Measurements from ENCODE around the gene TNXB.
A peak's percentile ranks its signal among the peaks of the same experiment; 100 is the strongest.
"Not testable (repeated sequence)": the region's sequence is repeated elsewhere in the genome, so short reads cannot be mapped to it uniquely, and the experiment has no call there.

TNXB gene

GRCh38 chr6:32038878-32039277 lies 70.3 kb downstream of the TNXB start:
- H3K4me3 Mint-ChIP-seq; H3K36me3 Mint-ChIP-seq; H3K27me3 Mint-ChIP-seq; H3K9me3 Mint-ChIP-seq (ENCODE audit: low read depth); H3K27ac Mint-ChIP-seq; H3K4me1 Mint-ChIP-seq (ENCODE audit: low read depth): not testable (repeated sequence)

DNA sequence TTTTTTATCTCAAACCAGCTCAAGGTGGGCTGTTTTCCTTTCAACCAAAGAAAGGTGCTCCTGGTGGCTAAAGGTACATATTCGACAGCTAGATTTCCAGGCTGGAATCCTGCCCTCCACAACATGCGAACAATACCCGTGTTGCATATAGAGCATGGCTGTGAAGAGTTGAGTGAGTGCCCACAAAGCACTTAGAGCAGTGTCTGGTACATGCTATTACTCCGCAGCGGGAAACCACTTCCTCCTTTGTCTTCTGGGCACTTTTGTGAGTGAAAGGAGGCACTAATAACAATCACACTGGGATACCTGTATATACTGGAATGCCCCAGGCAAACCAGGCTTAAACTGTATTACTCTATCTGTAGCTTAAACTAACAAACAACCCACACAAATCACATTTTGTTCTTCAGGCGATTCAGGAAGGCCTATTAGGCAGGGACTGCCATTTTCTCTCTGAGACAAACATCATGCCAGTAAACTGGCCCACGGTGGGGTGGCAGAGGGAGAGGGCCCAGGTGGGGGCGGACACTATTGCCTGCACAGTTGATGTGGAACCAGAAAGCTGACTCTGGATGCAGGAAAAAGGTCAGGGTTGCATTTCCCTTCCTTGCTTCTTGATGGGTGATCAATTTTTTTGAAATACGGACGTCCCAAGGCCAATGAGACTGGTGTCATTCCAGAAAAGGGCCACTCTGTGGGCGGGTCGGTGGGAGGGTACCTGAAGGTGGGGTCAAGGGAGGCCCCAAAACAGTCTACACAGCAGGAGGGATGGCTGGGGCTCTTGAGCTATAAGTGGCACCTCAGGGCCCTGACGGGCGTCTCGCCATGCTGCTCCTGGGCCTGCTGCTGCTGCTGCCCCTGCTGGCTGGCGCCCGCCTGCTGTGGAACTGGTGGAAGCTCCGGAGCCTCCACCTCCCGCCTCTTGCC lies 71.3 kb downstream of the TNXB start, which contains the start of gene CYP21A2:
Gene CYP21A2 (plus strand): TSS at position 818 of the 927 bp plus-strand sequence. CDS start 8 bp downstream, at position 826.
- not testable (repeated sequence) for H3K4me3 Mint-ChIP-seq; H3K27me3 Mint-ChIP-seq; H3K9me3 Mint-ChIP-seq (ENCODE audit: low read depth); H3K36me3 Mint-ChIP-seq; H3K4me1 Mint-ChIP-seq (ENCODE audit: low read depth)
- H3K27ac Mint-ChIP-seq: peak within 1 kb of the TSS; percentile 92

GRCh38 chr6:32037136-32037535 lies 72.0 kb downstream of the TNXB start:
- H3K9me3 Mint-ChIP-seq (ENCODE audit: low read depth); H3K27me3 Mint-ChIP-seq; H3K4me1 Mint-ChIP-seq (ENCODE audit: low read depth); H3K27ac Mint-ChIP-seq; H3K4me3 Mint-ChIP-seq; H3K36me3 Mint-ChIP-seq: not testable (repeated sequence)

DNA sequence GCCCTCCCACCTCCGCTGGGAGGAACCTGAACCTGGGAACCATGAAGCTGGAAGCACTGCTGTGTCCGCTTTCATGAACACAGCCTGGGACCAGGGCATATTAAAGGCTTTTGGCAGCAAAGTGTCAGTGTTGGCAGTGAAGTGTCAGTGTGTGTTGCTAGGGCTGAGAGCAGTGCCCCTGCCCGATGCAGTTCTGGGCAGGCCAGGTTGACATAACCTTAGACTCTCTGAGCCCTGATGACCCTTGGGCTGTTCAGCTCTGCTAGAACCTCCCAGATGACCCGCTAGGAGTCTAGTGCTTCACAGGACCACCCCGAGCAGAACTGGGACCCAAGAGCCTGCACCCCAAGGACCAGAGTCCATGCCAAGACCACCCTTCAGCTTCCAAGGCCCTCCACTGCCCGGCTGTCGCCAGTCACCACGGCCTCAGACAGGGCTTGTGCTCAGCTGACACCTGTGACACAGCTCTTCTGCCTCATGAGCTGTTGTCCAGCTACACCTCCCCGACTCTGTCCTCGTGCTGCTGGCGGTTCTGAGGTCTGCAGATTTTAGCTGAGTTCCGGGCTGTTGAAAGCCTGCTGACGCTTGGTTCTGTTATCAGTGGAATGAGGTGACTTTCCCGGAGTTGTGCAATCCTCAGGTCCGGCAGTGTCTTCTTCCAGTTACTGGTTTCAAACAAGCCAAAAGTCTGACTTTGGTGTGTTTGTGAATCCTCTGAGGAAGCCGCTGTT lies 73.7 kb downstream of the TNXB start:
- H3K9me3 Mint-ChIP-seq (ENCODE audit: low read depth); H3K36me3 Mint-ChIP-seq; H3K27me3 Mint-ChIP-seq; H3K27ac Mint-ChIP-seq; H3K4me1 Mint-ChIP-seq (ENCODE audit: low read depth); H3K4me3 Mint-ChIP-seq: not testable (repeated sequence)

GRCh38 chr6:32029553-32029952 lies 79.6 kb downstream of the TNXB start:
- H3K27ac Mint-ChIP-seq; H3K9me3 Mint-ChIP-seq (ENCODE audit: low read depth); H3K4me1 Mint-ChIP-seq (ENCODE audit: low read depth); H3K27me3 Mint-ChIP-seq; H3K36me3 Mint-ChIP-seq; H3K4me3 Mint-ChIP-seq: not testable (repeated sequence)

- H3K4me3 Mint-ChIP-seq; H3K9me3 Mint-ChIP-seq (ENCODE audit: low read depth); H3K27ac Mint-ChIP-seq; H3K36me3 Mint-ChIP-seq; H3K4me1 Mint-ChIP-seq (ENCODE audit: low read depth); H3K27me3 Mint-ChIP-seq: not testable (repeated sequence)
Measured at GRCh38 chr6:32028631-32029030, 80.5 kb downstream of the TNXB start.

DNA sequence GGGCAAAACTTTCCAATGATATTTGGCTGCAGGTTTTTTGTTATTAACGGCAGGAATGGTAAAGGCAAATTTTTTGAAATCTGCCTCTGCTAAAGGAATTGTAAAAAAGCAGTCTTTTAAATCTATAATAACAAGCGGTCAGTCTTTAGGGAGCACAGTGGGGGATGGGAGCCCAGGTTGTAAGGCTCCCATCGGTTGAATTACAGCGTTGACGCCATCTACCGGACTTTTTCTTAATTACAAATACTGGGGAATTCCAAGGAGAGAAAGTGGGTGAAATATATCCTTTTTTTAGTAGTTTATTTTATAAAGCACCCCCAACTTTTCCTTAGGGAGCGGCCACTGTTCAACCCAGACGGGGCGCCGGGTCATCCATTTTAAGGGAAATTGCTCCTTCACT lies 87.0 kb downstream of the TNXB start:
- not testable (repeated sequence) for H3K27me3 Mint-ChIP-seq; H3K36me3 Mint-ChIP-seq; H3K9me3 Mint-ChIP-seq (ENCODE audit: low read depth); H3K4me3 Mint-ChIP-seq; H3K4me1 Mint-ChIP-seq (ENCODE audit: low read depth); H3K27ac Mint-ChIP-seq

DNA sequence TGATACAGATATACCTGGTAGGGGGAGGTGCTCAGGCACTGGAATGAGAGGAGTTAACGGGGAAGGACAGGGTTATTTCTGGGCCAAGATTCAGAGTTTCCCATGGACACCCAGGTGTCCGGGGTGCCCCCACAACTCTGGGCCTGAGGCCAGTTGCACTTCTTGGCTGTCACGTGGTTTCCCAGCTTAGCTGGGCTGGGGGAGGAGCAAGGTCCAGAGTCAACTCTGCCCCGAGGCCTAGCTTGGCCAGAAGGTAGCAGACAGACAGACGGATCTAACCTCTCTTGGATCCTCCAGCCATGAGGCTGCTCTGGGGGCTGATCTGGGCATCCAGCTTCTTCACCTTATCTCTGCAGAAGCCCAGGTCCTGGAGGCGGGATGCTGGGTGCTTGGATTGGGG lies 94.6 kb downstream of the TNXB start, which contains the start of gene C4B:
Gene C4B (plus strand): TSS at position 249 of the 400 bp plus-strand sequence. CDS start 51 bp downstream, at position 300.
- not testable (repeated sequence) for H3K4me3 Mint-ChIP-seq; H3K27ac Mint-ChIP-seq; H3K36me3 Mint-ChIP-seq; H3K27me3 Mint-ChIP-seq; H3K4me1 Mint-ChIP-seq (ENCODE audit: low read depth); H3K9me3 Mint-ChIP-seq (ENCODE audit: low read depth)

DNA sequence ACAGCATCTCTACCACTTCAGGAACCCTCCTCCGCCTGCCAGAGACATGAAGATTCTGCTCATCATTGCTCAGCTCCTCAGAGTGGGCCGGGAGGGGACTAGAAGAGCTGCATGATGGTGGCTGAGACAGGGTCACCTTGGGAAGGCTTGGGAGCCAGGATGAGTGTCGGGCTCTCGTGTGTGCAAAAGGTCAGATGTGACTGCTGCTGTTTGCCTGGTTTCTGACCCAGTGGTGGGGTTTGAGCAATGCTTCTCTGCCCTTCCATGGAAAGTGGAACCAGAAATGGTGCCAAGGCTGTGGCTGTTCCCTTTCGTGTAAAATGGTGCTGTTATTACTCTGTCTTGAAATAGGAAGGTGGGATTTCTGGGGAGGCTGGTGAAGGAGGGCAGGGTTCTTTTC lies 95.4 kb downstream of the TNXB start:
- H3K4me3 Mint-ChIP-seq; H3K4me1 Mint-ChIP-seq (ENCODE audit: low read depth); H3K9me3 Mint-ChIP-seq (ENCODE audit: low read depth); H3K27me3 Mint-ChIP-seq; H3K36me3 Mint-ChIP-seq; H3K27ac Mint-ChIP-seq: not testable (repeated sequence)

GRCh38 chr6:32012941-32013617 lies 96.1 kb downstream of the TNXB start:
- not testable (repeated sequence) for H3K4me1 Mint-ChIP-seq (ENCODE audit: low read depth); H3K9me3 Mint-ChIP-seq (ENCODE audit: low read depth); H3K36me3 Mint-ChIP-seq; H3K4me3 Mint-ChIP-seq; H3K27me3 Mint-ChIP-seq; H3K27ac Mint-ChIP-seq

DNA sequence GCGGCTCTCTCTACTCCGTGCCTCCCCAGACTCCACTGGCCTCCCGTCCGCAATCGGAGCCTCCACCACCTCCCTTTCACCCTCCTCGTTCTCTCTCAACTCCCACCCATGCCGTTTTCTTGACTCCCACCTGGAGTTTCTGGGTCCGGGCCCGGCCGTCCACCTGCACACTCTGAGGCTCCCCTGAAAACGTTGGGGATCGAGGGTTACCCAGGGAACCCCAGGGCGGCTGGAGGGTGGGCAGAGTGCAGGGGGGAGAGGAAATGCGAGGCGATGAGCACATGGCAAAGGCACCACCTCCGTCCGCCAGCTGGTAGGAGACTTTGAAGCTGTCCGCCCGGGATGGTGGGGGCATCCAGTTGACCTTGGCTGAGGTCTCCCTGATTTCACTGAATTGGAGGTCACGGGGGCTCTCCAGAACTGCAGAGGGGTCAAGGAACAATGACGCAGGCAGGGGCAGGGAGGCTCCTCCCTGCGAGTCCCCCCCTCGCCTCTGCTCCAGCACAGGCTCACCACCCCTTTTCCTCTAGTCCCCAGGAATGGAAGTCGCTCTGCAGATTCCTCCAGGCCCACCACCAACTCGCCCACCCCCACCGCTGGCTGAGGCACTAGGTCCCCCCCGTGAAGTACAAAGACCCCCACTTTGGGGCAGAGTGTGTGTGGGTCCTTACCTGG lies 98.1 kb downstream of the TNXB start:
- not testable (repeated sequence) for H3K4me1 Mint-ChIP-seq (ENCODE audit: low read depth); H3K27me3 Mint-ChIP-seq; H3K27ac Mint-ChIP-seq; H3K4me3 Mint-ChIP-seq; H3K9me3 Mint-ChIP-seq (ENCODE audit: low read depth); H3K36me3 Mint-ChIP-seq

GRCh38 chr6:32009537-32009936 lies 99.6 kb downstream of the TNXB start:
- H3K4me1 Mint-ChIP-seq (ENCODE audit: low read depth); H3K4me3 Mint-ChIP-seq; H3K27ac Mint-ChIP-seq; H3K9me3 Mint-ChIP-seq (ENCODE audit: low read depth); H3K27me3 Mint-ChIP-seq; H3K36me3 Mint-ChIP-seq: not testable (repeated sequence)

DNA sequence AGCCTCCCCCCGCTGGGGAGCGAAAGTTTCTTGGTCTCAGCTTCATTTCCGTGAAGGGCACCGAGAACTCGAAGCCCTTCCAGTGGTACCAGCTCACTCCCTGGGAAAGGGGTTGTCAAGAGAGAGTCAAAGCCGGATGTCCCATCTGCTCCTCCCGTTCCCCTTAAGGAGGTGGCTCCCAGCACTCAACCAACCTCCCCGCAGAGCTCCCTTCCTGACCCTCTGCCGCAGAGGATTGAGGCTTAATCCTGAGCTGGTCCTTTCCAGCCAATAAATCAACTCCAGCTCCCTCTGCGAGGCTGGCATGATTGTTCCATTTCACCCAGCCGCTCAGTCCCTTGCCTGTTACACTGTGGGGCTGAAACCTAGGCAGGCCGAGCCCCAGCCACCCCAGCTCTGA lies 100.5 kb downstream of the TNXB start:
- H3K36me3 Mint-ChIP-seq; H3K4me3 Mint-ChIP-seq; H3K9me3 Mint-ChIP-seq (ENCODE audit: low read depth); H3K4me1 Mint-ChIP-seq (ENCODE audit: low read depth); H3K27ac Mint-ChIP-seq; H3K27me3 Mint-ChIP-seq: not testable (repeated sequence)

GRCh38 chr6:32008037-32008436 lies 101.1 kb downstream of the TNXB start:
- not testable (repeated sequence) for H3K27ac Mint-ChIP-seq; H3K4me3 Mint-ChIP-seq; H3K27me3 Mint-ChIP-seq; H3K36me3 Mint-ChIP-seq; H3K9me3 Mint-ChIP-seq (ENCODE audit: low read depth); H3K4me1 Mint-ChIP-seq (ENCODE audit: low read depth)

GRCh38 chr6:32007086-32007485 lies 102.1 kb downstream of the TNXB start:
- not testable (repeated sequence) for H3K4me1 Mint-ChIP-seq (ENCODE audit: low read depth); H3K9me3 Mint-ChIP-seq (ENCODE audit: low read depth); H3K4me3 Mint-ChIP-seq; H3K27ac Mint-ChIP-seq; H3K27me3 Mint-ChIP-seq; H3K36me3 Mint-ChIP-seq
